Right cardiac atrium (tissue), 5 donors: ENCODE measurements around the gene TNRC18. TPM values are rescaled to one million over a fixed set of nuclear protein-coding genes. Genes with fewer than 3 reads are reported as not detected.
"Not testable (repeated sequence)": the region's sequence is repeated elsewhere in the genome, so short reads cannot be mapped to it uniquely, and the experiment has no call there.

Experiments
- ATAC-seq, 2 donors: fragments of 200-7000 bp; cut with Tn5 transposase; one replicate each; pipeline versions ENCODE4 v1.8.0 to v1.9.1; 2020; ENCODE audit warnings: moderate library complexity in 2 of 2, mild to moderate bottlenecking in 1 of 2
- DNase-seq, 3 donors: peaks; one replicate each; pipeline ENCODE4 v3.0.0-alpha.2; 2020
- H3K27ac ChIP-seq: one replicate; pipeline ENCODE4 v1.5.1; 2013; ENCODE audit warnings: mild to moderate bottlenecking, low read length, control low read depth, moderate library complexity
- H3K27me3 ChIP-seq: one replicate; pipeline ENCODE4 v1.6.1; 2013; ENCODE audit not compliant: control insufficient read depth, insufficient read depth
- H3K4me1 ChIP-seq: one replicate; pipeline ENCODE4 v1.6.1; 2013; ENCODE audit warnings: low read length; ENCODE audit not compliant: control insufficient read depth, insufficient read depth
- H3K4me3 ChIP-seq: one replicate; pipeline ENCODE4 v1.5.1; 2013; ENCODE audit warnings: low read length, control low read depth
- H3K9me3 ChIP-seq: one replicate; pipeline ENCODE4 v1.6.1; 2013; ENCODE audit warnings: low read length; ENCODE audit not compliant: control insufficient read depth
- WGBS: extraction: QIAGEN DNeasy Blood & Tissue Kit; methylation state at CpG from one replicate; pipeline ENCODE4 v1.1.7; 2013; 5-methylcytosine and 5-hydroxymethylcytosine counted together
- intact Hi-C, 4 donors: fragments of 100-400 bp; cut with DNase I; formaldehyde crosslinking; loops; one replicate each; pipeline versions ENCODE4 v1.11.0 to v1.14.0; 2022 to 2023
- polyA plus RNA-seq: library from polyadenylated mRNA; stranded (reverse); fragments of 200-250 nt; gene quantifications from one replicate; pipeline ENCODE4 v1.2.3, GENCODE V29; 2013
- total RNA-seq, 4 donors: library from RNA; stranded (reverse); fragmentation: NEBNext Ultra II Directional; extraction: Animal tissue kit (Norgen Biotek cat#: 25700); gene quantifications; one replicate each; pipeline ENCODE4 v1.2.1, GENCODE V29; 2021
- donor health status: healthy with polysubstance abuse.
- donor health status: DM: no; HTN: yes; CAD: no.
- donor health status: DM: no; HTN: no; CAD: no.
- donor health status: DM: no; HTN: yes; CAD: no; lungs with severe emphysema.
- donor health status: DM: yes; HTN: yes; CAD: no.

The TNRC18 gene
- total and polyA plus RNA-seq, 5 donors: 33.1 to 46.6 (median 38.9) TPM

GRCh38 chr7:5270788-5271187 is 152.8 kb downstream of the TNRC18 start:
- 20% methylated on average over 6 of the region's 6 CpGs for WGBS
- DNase-seq (peak in 1 of 3 donors; percentile 1), ATAC-seq (no peak)
- no peaks in the 10 kb centered on the region for H3K27me3 ChIP-seq
- no peaks in the 10 kb centered on the region for H3K9me3 ChIP-seq
- no peak overlapping the region for H3K27ac ChIP-seq
- no peaks in the 10 kb centered on the region for H3K4me1 ChIP-seq
- intact Hi-C loops: no loop called here
- H3K4me3 ChIP-seq: no peak overlapping the region

GRCh38 chr7:5269992-5270657 is 153.5 kb downstream of the TNRC18 start:
- H3K4me1 ChIP-seq, H3K4me3 ChIP-seq, intact Hi-C loops, DNase-seq, H3K27ac ChIP-seq, H3K27me3 ChIP-seq, H3K9me3 ChIP-seq, ATAC-seq: not testable (repeated sequence)
- 81% methylated on average over 12 of the region's 12 CpGs for WGBS

GRCh38 chr7:5267829-5268228 is 155.8 kb downstream of the TNRC18 start:
- H3K27ac ChIP-seq, H3K27me3 ChIP-seq, ATAC-seq, DNase-seq, H3K4me1 ChIP-seq, H3K4me3 ChIP-seq, intact Hi-C loops, H3K9me3 ChIP-seq: not testable (repeated sequence)
- WGBS: 80% methylated on average over 8 of the region's 8 CpGs

GRCh38 chr7:5266191-5267028 is 157.2 kb downstream of the TNRC18 start:
- DNase-seq: no peak
- Histone ChIP-seq H3K4me1 (no peaks in the 10 kb centered on the region), H3K27ac (no peak overlapping the region), H3K9me3 (no peaks in the 10 kb centered on the region), H3K27me3 (no peaks in the 10 kb centered on the region), H3K4me3 (no peak overlapping the region)
- intact Hi-C loops: no loop called here
- ATAC-seq: no peak
- WGBS: 62% methylated on average over 20 of the region's 20 CpGs

- DNase-seq: no peak
- intact Hi-C loops: no loop called here
- Histone ChIP-seq H3K27me3 (no peaks in the 10 kb centered on the region), H3K27ac (no peak overlapping the region), H3K4me3 (no peak overlapping the region), H3K9me3 (no peaks in the 10 kb centered on the region), H3K4me1 (no peaks in the 10 kb centered on the region)
- peak in 1 of 2 donors; percentile 22 for ATAC-seq
- 56% methylated on average over 19 of the region's 19 CpGs for WGBS
Measured at GRCh38 chr7:5265320-5266190, 158.1 kb downstream of the TNRC18 start.

GRCh38 chr7:5263066-5263465 is 160.6 kb downstream of the TNRC18 start:
- H3K4me1 ChIP-seq, H3K4me3 ChIP-seq, ATAC-seq, H3K27me3 ChIP-seq, H3K27ac ChIP-seq, DNase-seq, intact Hi-C loops, H3K9me3 ChIP-seq: not testable (repeated sequence)
- 64% methylated on average over 10 of the region's 10 CpGs for WGBS

- ATAC-seq: not testable (repeated sequence)
Measured at GRCh38 chr7:5260530-5261068, 163.0 kb downstream of the TNRC18 start.

More at GRCh38 chr7:5260530-5261068, 163.0 kb downstream of the TNRC18 start:
- DNase-seq, H3K27ac ChIP-seq, H3K4me1 ChIP-seq, intact Hi-C loops, H3K4me3 ChIP-seq, H3K9me3 ChIP-seq, H3K27me3 ChIP-seq: not testable (repeated sequence)
- 91% methylated on average over 15 of the region's 15 CpGs for WGBS

Other genes with a start within 250 kb of the TNRC18 start
- gene WIPI2, start 233.6 kb downstream of the TNRC18 start, total RNA-seq: 10 to 100 TPM; 50.3 to 61.3 (median 56.2) TPM
- gene WIPI2, start 233.6 kb downstream of the TNRC18 start, polyA plus RNA-seq: 38.0 TPM
- gene SLC29A4, start 140.9 kb downstream of the TNRC18 start, total RNA-seq: 1 to 10 TPM; 2.9 to 5.5 (median 3.6) TPM
- gene SLC29A4, start 140.9 kb downstream of the TNRC18 start, polyA plus RNA-seq: 11.8 TPM
- gene FBXL18, start 90.0 kb upstream of the TNRC18 start, total RNA-seq: 1 to 10 TPM; 5.3 to 6.4 (median 6.0) TPM
- gene FBXL18, start 90.0 kb upstream of the TNRC18 start, polyA plus RNA-seq: 2.7 TPM
- 1,000 to 10,000 TPM in 1 of 4 donors, 100 to 1,000 TPM in 3; 532 to 1,379 (median 904) TPM for gene ACTB, start 106.8 kb upstream of the TNRC18 start, total RNA-seq
- 1,110 TPM for gene ACTB, start 106.8 kb upstream of the TNRC18 start, polyA plus RNA-seq
- gene FSCN1, start 169.0 kb upstream of the TNRC18 start, total RNA-seq: 10 to 100 TPM; 13.4 to 21.1 (median 16.9) TPM
- 9.7 TPM for gene FSCN1, start 169.0 kb upstream of the TNRC18 start, polyA plus RNA-seq